WTC11 (cell line): ENCODE data around the gene DNAI1. TPM values are rescaled to one million over a fixed set of nuclear protein-coding genes. Genes with fewer than 3 reads are reported as not detected.

ENCODE experiments used
- ATAC-seq: fragments of 200-7000 bp; cut with Tn5 transposase; 2 replicates; pipeline ENCODE4 v1.10.0; 2021; ENCODE audit warnings: mild to moderate bottlenecking, moderate library complexity
- CTCF ChIA-PET: fragments of 300-600 bp; sonication (Branson Sonifier 250); formaldehyde crosslinking; loops from one replicate; lab custom pipeline; 2021; ENCODE audit warnings: antibody characterized with exemption; lab: Charles Lee
- POLR2A ChIA-PET: fragments of 350-600 bp; sonication (Branson Sonifier 250); formaldehyde crosslinking; loops from one replicate; lab custom pipeline; 2021; ENCODE audit warnings: antibody characterized with exemption; lab: Charles Lee
- DNase-seq: peaks from one replicate; pipeline ENCODE4 v3.0.0; 2021; ENCODE audit warnings: low spot score
- H3K27ac Mint-ChIP-seq: 2 replicates; pipeline ENCODE4 v1.8.0; 2021; ENCODE audit warnings: mixed read lengths
- H3K27me3 Mint-ChIP-seq: 2 replicates; pipeline ENCODE4 v1.8.0; 2021; ENCODE audit warnings: low read depth, mild to moderate bottlenecking, moderate library complexity, mixed read lengths
- H3K36me3 Mint-ChIP-seq: 2 replicates; pipeline ENCODE4 v1.8.0; 2021; ENCODE audit warnings: mixed read lengths
- H3K4me1 Mint-ChIP-seq: 2 replicates; pipeline ENCODE4 v1.8.0; 2022; ENCODE audit warnings: mixed read lengths
- H3K4me3 Mint-ChIP-seq: 2 replicates; pipeline ENCODE4 v1.8.0; 2021; ENCODE audit warnings: mild to moderate bottlenecking, moderate library complexity, mixed read lengths
- H3K9me3 Mint-ChIP-seq: 2 replicates; pipeline ENCODE4 v1.8.0; 2021; ENCODE audit warnings: mixed read lengths
- CREB1 ChIP-seq: sonication (generic); formaldehyde crosslinking; IDR thresholded peaks from 2 replicates; pipeline ENCODE4 v1.8.0; 2023; ENCODE audit warnings: mild to moderate bottlenecking, missing genetic modification reagents
- CTCF ChIP-seq: fragments of 200-600 bp; IDR thresholded peaks from 2 replicates; pipeline ENCODE4 v1.8.0; 2022; ENCODE audit warnings: antibody characterized with exemption
- E2F1 ChIP-seq: sonication (generic); formaldehyde crosslinking; IDR thresholded peaks from 2 replicates; pipeline ENCODE4 v1.8.0; 2022; ENCODE audit warnings: mild to moderate bottlenecking, missing genetic modification reagents
- E2F5 ChIP-seq: sonication (generic); formaldehyde crosslinking; IDR thresholded peaks from 2 replicates; pipeline ENCODE4 v1.8.1; 2022; ENCODE audit warnings: mild to moderate bottlenecking, moderate library complexity, missing genetic modification reagents
- ELF4 ChIP-seq: sonication (generic); formaldehyde crosslinking; IDR thresholded peaks from 2 replicates; pipeline ENCODE4 v1.8.1; 2022; ENCODE audit warnings: low read depth, mild to moderate bottlenecking, moderate library complexity, missing genetic modification reagents
- IRF2 ChIP-seq: sonication (generic); formaldehyde crosslinking; IDR thresholded peaks from 2 replicates; pipeline ENCODE4 v1.8.0; 2022; ENCODE audit warnings: low read depth, missing genetic modification reagents, borderline replicate concordance
- MLX ChIP-seq: sonication (generic); formaldehyde crosslinking; IDR thresholded peaks from 2 replicates; pipeline ENCODE4 v1.8.1; 2023; ENCODE audit warnings: mild to moderate bottlenecking, missing genetic modification reagents, moderate library complexity
- MXD4 ChIP-seq: fragments of 250-450 bp; sonication (Bioruptor Pico); IDR thresholded peaks from 2 replicates; pipeline ENCODE4 v1.8.0; 2021; ENCODE audit warnings: mild to moderate bottlenecking, moderate library complexity, borderline replicate concordance
- NR3C1 ChIP-seq: sonication (generic); formaldehyde crosslinking; conservative IDR thresholded peaks from 2 replicates; pipeline ENCODE4 v1.8.1; 2023; ENCODE audit warnings: low read depth, mild to moderate bottlenecking, missing genetic modification reagents
- OVOL2 ChIP-seq: fragments of 250-450 bp; sonication (Bioruptor Pico); IDR thresholded peaks from 2 replicates; pipeline ENCODE4 v1.9.0; 2021; ENCODE audit warnings: mild to moderate bottlenecking, borderline replicate concordance
- PRDM15 ChIP-seq: sonication (generic); formaldehyde crosslinking; IDR thresholded peaks from 2 replicates; pipeline ENCODE4 v1.8.0; 2022; ENCODE audit warnings: missing genetic modification reagents
- RELA ChIP-seq: sonication (generic); formaldehyde crosslinking; IDR thresholded peaks from 2 replicates; pipeline ENCODE4 v1.8.1; 2022; ENCODE audit warnings: missing genetic modification reagents, mild to moderate bottlenecking, borderline replicate concordance
- SMAD4 ChIP-seq: sonication (generic); formaldehyde crosslinking; IDR thresholded peaks from 2 replicates; pipeline ENCODE4 v1.8.0; 2022; ENCODE audit warnings: mild to moderate bottlenecking, missing genetic modification reagents
- TEAD4 ChIP-seq: sonication (generic); formaldehyde crosslinking; IDR thresholded peaks from 2 replicates; pipeline ENCODE4 v1.8.0; 2022; ENCODE audit warnings: mild to moderate bottlenecking, missing genetic modification reagents
- TP53 ChIP-seq: sonication (generic); formaldehyde crosslinking; IDR thresholded peaks from 2 replicates; pipeline ENCODE4 v1.8.1; 2023; ENCODE audit warnings: mild to moderate bottlenecking, missing genetic modification reagents
- ZNF317 ChIP-seq: sonication (generic); formaldehyde crosslinking; IDR thresholded peaks from 2 replicates; pipeline ENCODE4 v1.8.1; 2023; ENCODE audit warnings: low read depth, mild to moderate bottlenecking, moderate library complexity, missing genetic modification reagents, borderline replicate concordance
- ZSCAN18 ChIP-seq: fragments of 250-450 bp; sonication (Bioruptor Pico); IDR thresholded peaks from 2 replicates; pipeline ENCODE4 v2.1.2; 2022; ENCODE audit warnings: mild to moderate bottlenecking, moderate library complexity
- total RNA-seq: library from RNA; stranded (reverse); gene quantifications from 3 replicates; pipeline ENCODE4 v1.2.3, GENCODE V29; 2021

DNAI1 gene
- total RNA-seq, 1 experiment from 2014 or later: 2.1 TPM

GRCh38 chr9:34555500-34555899 is 96.9 kb downstream of the DNAI1 start (continued):
- TF ChIP-seq PRDM15 (CRISPR knock-in tag) (no peak), CTCF (no peak), ZSCAN18 (no peak), MXD4 (CRISPR knock-in tag) (no peak), SMAD4 (no peak), IRF2 (CRISPR knock-in tag) (no peak), MLX (no peak), CREB1 (no peak), RELA (CRISPR knock-in tag) (no peak)

GRCh38 chr9:34555936-34556525 is 97.4 kb downstream of the DNAI1 start:
- H3K9me3 Mint-ChIP-seq: no peaks in the 10 kb centered on the region
- TF ChIP-seq TEAD4 (no peak), TP53 (CRISPR knock-in tag) (no peak), OVOL2 (CRISPR knock-in tag) (no peak), ELF4 (CRISPR knock-in tag) (no peak), E2F5 (CRISPR knock-in tag) (no peak), E2F1 (no peak), ZNF317 (CRISPR knock-in tag) (no peak), PRDM15 (CRISPR knock-in tag) (no peak), NR3C1 (CRISPR knock-in tag) (no peak)
- DNase-seq (no peak), ATAC-seq (no peak)
- ChIA-PET POLR2A (no interaction called here), CTCF (interaction anchor here (0.9 to 3.3 kb wide), 5 partner anchors 8 to 47 kb away, joined by 4 to 19 read pairs (median 6); no protein-coding TSS in a partner anchor)
- H3K4me1 Mint-ChIP-seq: peaks cover 45% of the 10 kb centered on the region
- no peak overlapping the region for H3K4me3 Mint-ChIP-seq
- H3K27me3 Mint-ChIP-seq: peaks cover 3% of the 10 kb centered on the region; the same call in 1 of the 2 replicates
- H3K36me3 Mint-ChIP-seq: no peaks in the 10 kb centered on the region
- H3K27ac Mint-ChIP-seq: no peak overlapping the region
